HG03457 (cell line): ENCODE data around the gene C19orf81.

Experiments used
- ATAC-seq: cut with Tn5 transposase; IDR thresholded peaks from one replicate; pipeline ENCODE4 v1.9.1; 2021; ENCODE audit warnings: moderate number of reproducible peaks; ENCODE audit not compliant: unreplicated experiment

Gene C19orf81

DNA sequence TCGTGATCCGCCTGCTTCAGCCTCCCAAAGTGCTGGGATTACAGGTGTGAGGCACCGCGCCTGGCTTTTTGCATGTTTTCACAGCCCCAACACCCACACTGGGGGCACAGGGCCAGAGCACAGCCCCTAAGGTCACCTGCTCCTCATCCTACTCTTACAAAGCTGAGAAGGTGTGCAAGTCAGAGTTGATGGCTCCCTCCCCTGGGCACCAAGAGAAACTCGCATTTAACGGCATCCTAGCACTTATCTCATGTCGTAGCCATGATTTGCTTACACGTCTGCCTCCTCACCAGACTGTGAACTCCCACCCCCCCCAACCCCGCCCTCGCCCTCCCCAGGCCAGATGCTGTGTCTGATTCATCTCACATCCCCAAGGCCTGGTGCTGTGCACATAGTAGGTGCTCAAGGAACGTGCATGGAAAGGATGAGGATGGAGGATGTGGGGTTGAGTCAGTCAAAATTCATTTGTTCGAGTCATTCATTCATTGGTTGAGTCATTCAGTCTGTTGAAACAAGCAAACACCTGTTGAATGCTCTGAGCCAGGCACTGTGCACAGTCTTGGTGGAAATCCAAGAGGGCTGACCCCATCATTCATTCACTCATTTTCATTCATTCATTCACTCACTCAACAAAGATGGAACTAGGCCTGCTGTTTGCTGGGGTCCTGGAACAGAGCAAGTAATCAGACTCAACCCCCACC, 59.1 kb downstream of the C19orf81 start:
- no peak for ATAC-seq
